ENCODE results near the gene CNNM2.

The CNNM2 gene

GRCh38 chr10:103117247-103117646 lies 199.2 kb downstream of the CNNM2 start:
- Histone ChIP-seq H3K27ac (ENCODE audit: low read depth, low read length, poor library complexity, severe bottlenecking) (no peak overlapping the region), H3K9me3 (ENCODE audit: low read length) (no peaks in the 10 kb centered on the region), H3K4me3 (ENCODE audit: low read depth, low read length, poor library complexity, severe bottlenecking) (no peak overlapping the region), H3K9me2 (ENCODE audit: low read depth, low read length) (no peaks in the 10 kb centered on the region), H3F3A (ENCODE audit: insufficient read depth, low read length) (no peaks in the 10 kb centered on the region), H3K36me3 (ENCODE audit: insufficient read depth, low read length) (no peaks in the 10 kb centered on the region), H2AFZ (ENCODE audit: low read length) (no peak overlapping the region), H3K4me1 (ENCODE audit: insufficient read depth, low read length, severe bottlenecking) (no peaks in the 10 kb centered on the region), H3K79me2 (ENCODE audit: insufficient read depth, low read length) (no peaks in the 10 kb centered on the region), H3K27me3 (ENCODE audit: insufficient read depth, low read length) (no peaks in the 10 kb centered on the region), H3K9ac (ENCODE audit: low read length) (no peak overlapping the region), H3K4me2 (ENCODE audit: low read length) (no peak overlapping the region), H4K20me1 (ENCODE audit: insufficient read depth, low read length) (no peaks in the 10 kb centered on the region)
- no peak for TF ChIP-seq EZH2 (IDR thresholded peaks at IDR 0.05; ENCODE audit: borderline replicate concordance, low read length)
- TF ChIP-seq CTCF (IDR thresholded peaks at IDR 0.05; ENCODE audit: low read length) = no peak

DNA sequence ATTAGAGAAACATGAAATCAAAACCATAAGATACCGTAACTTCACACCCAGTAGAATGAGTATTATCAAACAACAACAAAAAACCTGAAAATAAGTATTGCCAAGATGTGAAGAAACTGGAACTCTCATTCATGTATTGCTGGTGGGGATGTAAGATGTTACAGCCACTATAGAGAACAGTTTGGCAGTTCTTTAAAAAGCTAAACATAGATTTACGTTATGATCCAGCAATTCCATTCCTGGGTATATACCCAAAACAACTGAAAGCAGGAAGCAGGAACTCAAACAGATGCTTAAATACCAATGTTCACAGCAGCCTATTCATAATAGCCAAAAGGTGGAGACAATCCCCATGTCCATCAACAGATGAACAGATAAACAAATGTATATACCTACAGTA lies 202.5 kb downstream of the CNNM2 start:
- Histone ChIP-seq H3K27ac (ENCODE audit: low read depth, low read length, poor library complexity, severe bottlenecking) (no peak overlapping the region), H3K27me3 (ENCODE audit: insufficient read depth, low read length) (no peaks in the 10 kb centered on the region), H3K79me2 (ENCODE audit: insufficient read depth, low read length) (no peaks in the 10 kb centered on the region), H3K9me2 (ENCODE audit: low read depth, low read length) (no peaks in the 10 kb centered on the region), H3K4me1 (ENCODE audit: insufficient read depth, low read length, severe bottlenecking) (no peaks in the 10 kb centered on the region), H3K9me3 (ENCODE audit: low read length) (no peaks in the 10 kb centered on the region), H4K20me1 (ENCODE audit: insufficient read depth, low read length) (no peaks in the 10 kb centered on the region), H3K36me3 (ENCODE audit: insufficient read depth, low read length) (no peaks in the 10 kb centered on the region), H2AFZ (ENCODE audit: low read length) (no peak overlapping the region), H3F3A (ENCODE audit: insufficient read depth, low read length) (no peaks in the 10 kb centered on the region), H3K4me2 (ENCODE audit: low read length) (no peak overlapping the region), H3K4me3 (ENCODE audit: low read depth, low read length, poor library complexity, severe bottlenecking) (no peak overlapping the region), H3K9ac (ENCODE audit: low read length) (no peak overlapping the region)
- TF ChIP-seq EZH2 (IDR thresholded peaks at IDR 0.05; ENCODE audit: borderline replicate concordance, low read length) = no peak
- no peak for TF ChIP-seq CTCF (IDR thresholded peaks at IDR 0.05; ENCODE audit: low read length)

- no peaks in the 10 kb centered on the region for H3F3A ChIP-seq (ENCODE audit: insufficient read depth, low read length)
- H3K36me3 ChIP-seq (ENCODE audit: insufficient read depth, low read length) = no peaks in the 10 kb centered on the region
- no peaks in the 10 kb centered on the region for H3K9me3 ChIP-seq (ENCODE audit: low read length)
- H3K4me2 ChIP-seq (ENCODE audit: low read length) = no peak overlapping the region
- no peak overlapping the region for H3K9ac ChIP-seq (ENCODE audit: low read length)
- H3K27me3 ChIP-seq (ENCODE audit: insufficient read depth, low read length) = no peaks in the 10 kb centered on the region
- no peaks in the 10 kb centered on the region for H3K9me2 ChIP-seq (ENCODE audit: low read depth, low read length)
- no peaks in the 10 kb centered on the region for H3K4me1 ChIP-seq (ENCODE audit: insufficient read depth, low read length, severe bottlenecking)
- no peaks in the 10 kb centered on the region for H4K20me1 ChIP-seq (ENCODE audit: insufficient read depth, low read length)
- TF ChIP-seq CTCF (IDR thresholded peaks at IDR 0.05; ENCODE audit: low read length) = no peak
- TF ChIP-seq EZH2 (IDR thresholded peaks at IDR 0.05; ENCODE audit: borderline replicate concordance, low read length) = no peak
- H3K4me3 ChIP-seq (ENCODE audit: low read depth, low read length, poor library complexity, severe bottlenecking) = no peak overlapping the region
- H3K27ac ChIP-seq (ENCODE audit: low read depth, low read length, poor library complexity, severe bottlenecking) = no peak overlapping the region
- no peak overlapping the region for H2AFZ ChIP-seq (ENCODE audit: low read length)
- H3K79me2 ChIP-seq (ENCODE audit: insufficient read depth, low read length) = no peaks in the 10 kb centered on the region
Measured at GRCh38 chr10:103120977-103121735, 203.1 kb downstream of the CNNM2 start.
